DMS79 (cell line): Measurements from ENCODE around the gene HLA-F.

ENCODE experiments used
- DNase-seq: peaks from one replicate; lab custom pipeline; 2025; lab: John Stamatoyannopoulos, UW

Gene HLA-F

DNA sequence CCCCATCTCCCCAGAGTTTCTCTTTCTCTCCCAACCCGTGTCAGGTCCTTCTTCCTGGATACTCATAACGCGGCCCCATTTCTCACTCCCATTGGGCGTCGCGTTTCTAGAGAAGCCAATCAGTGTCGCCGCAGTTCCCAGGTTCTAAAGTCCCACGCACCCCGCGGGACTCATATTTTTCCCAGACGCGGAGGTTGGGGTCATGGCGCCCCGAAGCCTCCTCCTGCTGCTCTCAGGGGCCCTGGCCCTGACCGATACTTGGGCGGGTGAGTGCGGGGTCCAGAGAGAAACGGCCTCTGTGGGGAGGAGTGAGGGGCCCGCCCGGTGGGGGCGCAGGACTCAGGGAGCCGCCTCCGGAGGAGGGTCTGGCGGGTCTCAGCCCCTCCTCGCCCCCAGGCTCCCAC is at the start of gene HLA-F:
Gene HLA-F, plus strand, starts transcription at position 173 of the 404 bp plus-strand sequence. Its CDS starts 30 bp downstream, at position 203.
- DNase-seq: peak; percentile 12

DNA sequence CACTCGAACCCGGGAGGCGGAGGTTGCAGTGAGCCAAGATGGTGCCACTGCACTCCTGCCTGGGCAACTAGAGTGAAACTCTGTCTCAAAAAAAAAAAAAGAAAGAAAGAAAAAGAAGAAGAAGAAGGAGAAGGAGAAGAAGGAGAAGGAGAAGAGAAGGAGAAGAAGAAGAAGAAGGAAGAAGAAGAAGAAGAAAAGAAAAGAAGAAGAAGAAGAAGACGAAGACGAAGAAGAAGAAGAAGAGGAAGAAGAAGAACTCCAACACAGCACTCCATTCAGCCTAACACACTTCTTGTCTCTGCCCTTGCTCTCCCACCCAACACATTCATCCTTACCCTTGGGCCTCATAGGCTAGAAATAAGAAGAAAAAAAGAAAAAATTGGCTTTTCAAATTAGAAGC is 49.2 kb upstream of the HLA-F start:
- no peak for DNase-seq

DNA sequence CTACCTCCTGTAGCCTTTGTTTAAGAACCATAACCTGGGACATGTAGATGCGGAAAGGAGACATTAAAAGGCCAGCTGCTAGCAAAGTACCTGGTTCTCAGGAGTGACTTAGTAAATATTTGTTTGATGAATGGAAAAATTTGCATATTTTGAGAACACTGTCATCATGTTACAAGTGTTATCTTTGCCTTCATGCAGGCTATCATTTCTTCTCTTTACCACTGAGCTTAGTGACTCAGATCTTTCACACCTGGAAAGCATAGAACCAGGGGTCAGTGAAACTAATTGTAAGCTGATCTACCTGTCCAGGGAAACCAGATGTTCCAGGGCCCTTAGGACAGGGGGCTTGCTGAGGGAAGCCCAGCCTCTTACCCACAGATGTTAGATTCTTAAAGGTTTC is 47.7 kb upstream of the HLA-F start:
- DNase-seq: no peak

DNA sequence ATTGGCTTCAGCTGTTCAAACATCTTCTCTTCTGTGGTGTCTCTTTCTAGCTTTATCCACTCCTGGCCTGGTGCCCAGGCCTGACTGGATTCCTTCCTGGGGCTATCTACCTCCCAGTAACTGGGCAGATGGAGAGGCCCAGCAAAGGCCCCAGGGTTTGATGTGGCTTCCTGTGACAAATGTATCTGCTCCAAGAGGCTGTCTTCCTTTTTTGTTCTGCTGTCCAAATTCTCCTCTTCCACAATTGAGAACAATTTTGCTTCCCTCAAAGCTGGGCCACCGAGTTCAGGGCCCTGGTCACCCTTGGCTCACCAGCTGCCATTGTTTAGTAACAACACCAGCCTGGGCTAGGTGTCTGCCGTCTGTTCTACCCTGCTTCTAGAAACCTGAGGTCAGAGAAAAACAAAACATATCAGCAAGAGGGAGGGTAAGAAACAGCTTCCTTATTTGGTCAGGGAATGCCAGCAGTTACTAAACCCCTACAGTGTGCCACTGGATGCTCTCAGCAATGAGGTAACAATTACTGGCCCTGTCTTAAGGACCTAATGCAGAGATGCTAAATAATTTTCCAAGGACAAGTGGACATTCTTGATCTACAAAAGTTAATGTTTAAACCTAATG is 46.1 kb upstream of the HLA-F start:
- no peak for DNase-seq

DNA sequence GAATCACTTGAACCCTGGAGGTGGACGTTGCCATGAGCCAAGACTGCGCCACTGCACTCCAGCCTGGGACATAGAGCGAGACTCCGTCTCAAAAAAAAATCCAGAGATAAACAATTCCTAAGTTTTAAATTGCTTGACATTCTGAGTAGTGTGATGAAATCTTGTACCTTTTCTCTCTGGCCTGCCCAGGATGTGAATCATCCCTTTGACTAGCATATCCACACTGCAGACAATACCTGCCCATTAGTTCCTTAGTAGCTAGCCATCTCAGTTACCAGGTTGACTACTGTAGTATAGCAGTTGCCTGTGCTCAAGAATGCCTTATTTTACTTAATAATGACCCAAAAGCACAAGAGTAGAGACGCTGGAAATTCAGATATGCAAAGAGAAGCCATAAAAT is 45.1 kb upstream of the HLA-F start:
- DNase-seq: no peak

DNA sequence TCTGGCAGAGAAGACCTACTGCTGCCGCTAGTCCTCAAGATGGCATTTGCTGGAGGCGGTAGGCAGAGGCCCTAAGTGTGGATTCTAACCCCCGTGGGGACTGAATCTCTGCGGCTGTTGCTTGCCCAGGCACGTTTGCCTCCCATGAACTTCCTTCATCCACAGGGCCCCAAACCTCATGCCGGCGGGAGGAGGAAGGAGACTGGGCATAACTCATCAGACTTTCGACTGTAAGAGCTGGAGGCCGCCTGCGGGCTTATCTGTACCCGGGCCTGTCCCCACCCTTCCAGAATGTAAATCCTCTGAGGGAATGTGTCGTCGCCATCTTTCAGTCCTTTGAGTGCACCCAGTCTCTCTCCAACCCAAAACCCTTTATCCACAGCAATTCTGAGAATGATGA is 43.3 kb upstream of the HLA-F start:
- no peak for DNase-seq

DNA sequence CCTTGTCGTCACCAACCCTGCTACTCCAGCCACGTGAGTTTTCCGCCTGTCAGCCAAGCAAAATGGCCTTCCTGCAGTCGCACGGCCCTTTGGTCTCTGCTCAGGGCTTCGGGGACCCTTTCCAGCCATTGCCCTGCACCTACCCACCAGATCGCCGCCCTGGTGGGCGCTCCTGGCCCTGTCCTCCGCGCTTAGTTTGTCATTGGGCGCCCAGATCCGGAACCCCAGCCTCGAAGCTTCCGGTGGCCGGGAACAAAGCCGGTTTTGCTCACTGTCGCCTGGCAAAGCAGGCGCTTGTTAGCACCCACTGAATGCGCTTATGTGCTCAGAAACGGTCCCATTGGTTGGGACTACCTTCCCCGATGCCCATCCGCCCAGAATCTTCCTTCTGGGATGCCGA is 42.8 kb upstream of the HLA-F start:
- no peak for DNase-seq

DNA sequence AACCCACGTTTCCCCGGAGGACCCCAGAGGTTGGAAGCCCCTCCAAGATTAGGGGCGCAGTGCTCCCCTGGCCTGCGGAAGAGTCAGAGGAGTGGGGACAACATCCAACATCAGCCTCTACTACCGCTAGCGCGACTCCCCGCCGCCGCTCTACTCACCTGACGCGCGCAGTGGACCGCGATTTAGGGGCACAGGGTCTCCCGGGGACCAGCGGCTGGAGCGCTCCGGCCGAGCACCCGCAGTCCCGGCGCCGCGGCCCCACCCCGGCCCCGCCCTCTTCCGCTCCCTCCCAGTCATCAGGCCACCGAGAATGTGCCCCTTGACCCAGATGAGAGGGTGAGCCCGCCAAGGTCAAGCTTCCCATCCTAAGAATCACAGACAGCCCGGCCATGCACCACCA is 42.3 kb upstream of the HLA-F start, which contains the start of gene ZFP57:
Gene ZFP57, minus strand, starts transcription at position 249 of the 400 bp plus-strand sequence. CDS start 4,149 bp downstream, outside the sequence.
- DNase-seq: no peak

DNA sequence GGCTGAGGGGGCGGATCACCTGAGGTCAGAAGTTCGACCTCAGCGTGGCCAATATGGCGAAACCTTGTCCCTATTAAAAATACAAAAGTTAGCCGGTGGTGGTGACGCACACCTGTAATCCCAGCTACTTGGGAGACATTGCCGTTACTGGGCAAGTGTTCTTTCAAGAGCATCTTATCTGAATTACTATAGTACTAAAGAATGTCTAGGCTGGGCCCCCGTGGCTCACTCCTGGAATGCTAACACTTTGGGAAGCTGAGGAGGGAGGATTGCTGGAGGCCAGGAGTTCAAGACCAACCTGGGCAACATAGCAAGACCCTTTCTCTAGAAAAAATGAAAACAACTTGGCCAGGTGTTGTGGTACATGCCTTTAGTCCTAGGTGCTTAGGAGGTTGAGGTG is 41.4 kb upstream of the HLA-F start:
- DNase-seq: no peak

DNA sequence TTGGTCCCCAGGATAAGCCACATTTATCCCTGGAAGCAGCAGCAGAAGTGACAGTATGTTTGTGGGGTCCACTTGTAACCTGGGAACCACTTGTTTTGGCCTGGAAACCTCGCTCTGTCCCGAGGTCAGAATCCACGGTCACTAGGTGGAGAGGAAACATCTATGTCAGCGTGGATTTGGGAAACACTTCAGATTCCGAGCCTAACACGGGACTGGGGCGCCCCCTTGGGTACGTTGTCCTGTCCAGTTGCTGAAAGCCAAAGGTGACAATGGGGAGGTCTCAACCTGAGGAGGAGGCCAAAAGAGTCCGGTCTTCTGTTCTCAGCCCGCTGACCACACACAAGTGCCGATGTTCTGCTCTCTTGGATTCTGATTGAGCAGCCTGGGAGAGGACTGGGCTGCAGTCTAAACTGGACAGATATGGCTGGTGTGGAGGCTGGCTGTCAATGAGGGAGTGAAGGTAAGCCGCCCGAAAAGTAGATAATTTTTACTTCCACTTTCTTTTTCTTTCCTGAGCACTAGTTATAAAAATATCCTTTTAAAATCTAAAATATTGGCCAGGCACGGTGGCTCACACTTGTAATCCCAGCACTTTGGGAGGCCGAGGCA is 37.4 kb upstream of the HLA-F start:
- no peak for DNase-seq

DNA sequence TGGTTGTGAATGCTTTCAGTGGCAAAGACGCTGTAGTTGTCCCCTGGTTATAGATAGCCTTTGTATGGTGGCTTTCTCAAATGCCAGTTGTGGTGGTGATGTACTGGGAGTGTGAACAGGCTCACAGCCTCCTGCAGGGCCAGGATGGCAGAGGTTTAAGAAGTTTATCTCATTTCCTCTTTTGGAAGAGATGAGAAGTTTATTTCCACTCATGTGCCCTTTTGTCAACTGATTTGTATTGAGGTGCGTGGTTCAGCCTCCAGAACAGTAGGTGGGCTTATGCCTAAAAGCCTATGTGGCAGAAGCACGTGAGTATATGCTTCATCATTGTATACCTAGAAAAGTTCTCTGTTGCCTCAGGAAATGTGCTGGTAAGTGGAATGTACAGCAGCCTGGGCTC is 28.6 kb upstream of the HLA-F start:
- no peak for DNase-seq

DNA sequence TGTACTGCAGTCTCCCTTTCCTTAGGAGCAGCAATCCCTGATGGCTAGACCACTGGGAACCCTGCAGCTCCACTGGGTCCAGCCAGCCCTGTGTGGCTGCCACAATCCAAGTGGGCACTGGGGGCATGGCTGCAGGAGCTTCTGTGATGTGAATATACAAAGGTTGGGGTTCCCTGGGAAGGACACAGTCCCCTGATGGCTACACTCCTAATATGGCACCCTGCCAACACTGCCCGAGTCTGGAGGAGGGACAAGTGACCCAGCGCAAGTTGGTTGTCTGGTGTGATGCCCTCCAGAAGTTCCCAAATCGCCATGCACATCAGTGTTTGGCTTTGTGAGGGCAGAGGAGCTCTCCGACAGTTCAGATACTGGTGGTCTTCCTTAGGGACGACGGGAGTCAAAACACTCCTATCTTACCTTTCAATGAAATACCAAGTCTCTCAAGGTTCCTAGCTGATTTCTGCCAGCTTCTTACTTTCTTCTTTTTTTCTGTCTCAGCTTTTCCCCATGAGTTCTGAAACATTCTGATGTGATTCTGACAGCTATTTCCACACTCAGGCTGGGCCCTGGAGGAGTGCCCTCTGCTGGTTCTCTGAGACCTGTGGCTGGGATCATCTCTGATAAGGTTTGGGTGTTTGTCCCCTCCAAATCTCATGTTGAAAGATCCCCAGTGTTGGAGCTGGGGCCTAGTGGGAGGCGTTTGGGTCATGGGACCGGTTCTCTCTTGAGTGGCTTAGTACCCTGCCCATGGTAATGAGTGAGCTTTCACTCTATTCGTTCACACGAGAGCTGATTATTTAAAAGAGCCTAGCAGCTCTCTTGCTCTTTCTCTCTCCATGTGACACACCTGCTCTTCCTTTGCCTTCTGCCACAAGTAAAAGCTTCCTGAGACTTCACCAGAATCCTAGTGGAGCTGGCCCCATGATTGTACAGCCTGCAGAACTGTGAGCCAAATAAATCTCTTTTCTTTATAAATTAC is 26.8 kb upstream of the HLA-F start:
- no peak for DNase-seq

DNA sequence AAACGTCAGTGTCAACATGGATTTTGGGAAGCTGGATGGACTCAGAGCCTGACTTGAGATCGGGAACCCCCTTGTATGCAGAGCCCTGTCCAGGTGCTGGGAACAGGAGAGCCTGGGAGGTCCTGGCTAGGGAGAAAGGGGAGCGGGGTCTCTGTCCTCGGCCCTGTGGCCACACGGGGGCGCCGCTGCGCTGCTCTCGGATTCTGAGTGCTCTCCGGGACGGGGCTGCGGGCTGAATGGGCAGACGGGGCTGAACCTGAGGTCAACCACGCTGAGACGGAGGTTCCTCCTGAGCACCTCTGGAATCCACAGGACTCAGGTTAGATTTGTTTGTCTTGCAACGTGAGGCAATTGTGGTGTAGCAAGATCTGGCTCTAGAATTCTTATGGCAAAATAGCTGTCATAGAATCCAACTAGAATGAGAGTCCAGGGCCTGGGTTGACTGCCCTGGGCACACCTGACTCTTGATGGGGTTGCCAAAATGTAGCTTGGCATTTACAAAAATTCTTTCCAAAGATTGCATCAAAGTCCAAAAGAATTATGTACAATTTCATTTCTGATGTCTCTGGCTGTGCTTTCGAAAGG is 20.6 kb upstream of the HLA-F start:
- no peak for DNase-seq

DNA sequence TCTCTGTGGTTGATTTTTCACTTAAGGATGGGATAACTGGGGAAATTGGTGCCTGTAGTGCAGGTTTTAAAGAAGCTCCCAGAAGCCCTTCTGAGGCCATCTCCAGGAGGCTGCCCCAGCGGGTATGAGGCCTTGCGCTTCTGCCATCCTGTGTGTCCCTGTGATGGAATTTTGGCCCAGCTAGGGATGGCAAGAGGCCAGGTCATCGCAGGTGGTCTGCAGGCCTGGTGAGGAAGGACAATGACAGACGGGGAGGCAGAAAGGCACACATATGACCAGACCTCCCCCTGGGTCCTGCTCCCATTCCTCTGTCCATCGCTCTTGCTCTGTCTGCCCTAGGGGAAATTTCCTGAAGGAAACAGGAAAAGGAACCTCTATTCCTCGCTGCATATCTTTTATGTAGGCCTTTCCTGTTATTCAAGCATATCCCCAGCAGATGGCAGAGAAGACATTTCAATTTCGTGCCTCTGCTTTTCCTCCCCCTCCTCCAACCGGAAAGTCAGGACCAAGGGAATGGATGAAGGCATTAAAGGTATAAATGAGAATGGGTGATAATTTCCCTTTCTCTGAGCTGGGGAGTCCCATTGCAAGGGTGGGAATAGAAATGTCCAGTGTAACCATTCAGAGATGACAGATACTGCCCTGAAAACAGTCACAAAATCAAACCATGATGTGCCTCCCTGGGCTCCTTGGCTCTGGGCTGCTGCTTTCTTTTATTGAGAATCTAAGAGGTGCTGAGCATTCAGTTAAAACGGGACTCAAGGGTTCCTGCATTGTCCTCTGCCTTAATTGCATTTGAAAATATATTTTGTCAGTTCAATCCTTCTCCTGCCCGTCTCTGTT is 17.6 kb upstream of the HLA-F start:
- DNase-seq: no peak

DNA sequence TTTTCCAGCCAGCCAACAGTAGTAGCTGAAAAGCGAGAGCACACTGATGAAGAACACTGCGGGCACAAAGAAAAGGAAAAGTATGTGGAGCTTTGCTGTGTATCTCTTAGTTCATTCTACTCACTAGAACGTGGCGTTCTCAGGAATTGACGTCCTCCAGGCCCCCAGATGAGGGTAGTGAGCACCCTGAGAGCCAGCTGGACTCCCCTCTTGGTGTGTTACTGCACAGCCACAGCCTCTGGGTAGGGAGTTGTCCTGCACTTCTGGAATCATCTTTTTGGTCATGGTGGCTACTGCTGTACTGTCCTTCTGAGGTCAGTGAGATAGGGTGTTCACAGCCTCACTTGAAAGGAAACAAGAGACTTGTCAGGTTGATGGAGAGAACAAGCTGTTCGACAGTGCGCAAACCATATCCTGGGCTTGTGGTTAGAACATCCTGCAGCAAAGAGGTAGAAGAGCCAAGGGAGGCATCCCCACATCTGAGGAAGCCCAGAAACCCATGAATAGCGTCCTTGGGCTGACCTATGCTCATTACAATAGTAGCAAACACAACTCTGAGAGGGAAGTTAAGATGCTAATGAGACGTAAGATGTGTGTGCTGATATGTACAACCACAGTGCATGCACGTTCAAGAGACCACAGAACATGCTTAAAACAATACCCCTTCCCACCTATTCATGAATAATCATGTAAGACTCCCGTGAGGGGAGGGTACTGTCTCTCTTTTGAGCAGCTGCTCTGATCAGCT is 14.6 kb upstream of the HLA-F start:
- DNase-seq: no peak

DNA sequence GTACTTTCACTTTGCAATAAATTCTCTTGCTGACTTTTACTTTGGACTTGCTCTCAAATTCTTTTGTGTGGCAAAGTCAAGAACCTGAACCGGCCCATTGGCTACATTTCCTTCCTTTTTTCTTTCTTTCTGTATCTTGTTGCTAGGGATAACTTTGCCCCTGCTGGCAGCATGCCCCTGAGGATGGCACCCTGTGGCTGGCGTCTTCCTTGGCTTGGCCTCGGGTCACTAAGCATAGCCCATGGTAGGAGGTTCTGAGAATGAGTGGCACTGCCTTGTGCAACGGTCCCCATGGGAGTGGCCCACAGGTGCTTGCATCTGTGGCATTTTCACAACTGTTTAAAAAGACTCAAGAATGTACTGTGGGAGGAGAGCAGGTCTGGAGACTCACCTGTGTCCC is 14.0 kb upstream of the HLA-F start:
- DNase-seq: no peak

DNA sequence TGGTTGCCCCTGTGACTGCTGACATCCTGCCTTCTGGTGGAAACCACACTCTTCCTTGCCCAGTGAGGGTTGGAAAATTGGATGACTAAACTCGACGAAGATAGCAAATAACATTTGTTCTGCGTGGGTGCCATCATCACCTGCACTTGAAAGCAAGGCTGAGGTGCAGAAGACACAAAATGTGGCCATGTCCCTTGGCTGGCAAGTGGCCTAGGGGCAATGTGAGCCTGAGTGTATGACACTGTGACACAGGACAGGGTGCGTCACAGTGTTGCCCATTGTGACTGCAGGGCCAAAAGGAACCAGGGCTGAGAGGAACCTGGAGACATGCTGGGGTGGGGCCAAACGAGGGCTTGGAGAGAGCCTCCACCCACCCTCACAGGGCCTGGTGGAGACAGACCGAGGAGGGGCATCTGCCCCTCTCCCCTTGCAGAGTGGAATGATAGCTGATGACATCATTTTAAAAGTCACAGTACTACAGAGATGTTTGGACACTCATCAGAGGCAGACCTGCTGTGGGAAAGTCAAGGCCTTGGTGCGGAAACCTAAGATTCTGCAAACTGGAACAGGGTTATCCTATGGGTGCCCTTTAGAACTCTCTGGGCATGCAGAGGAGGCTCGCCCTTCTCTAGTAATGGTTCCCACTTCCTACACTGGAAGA is 12.8 kb upstream of the HLA-F start:
- DNase-seq: no peak

DNA sequence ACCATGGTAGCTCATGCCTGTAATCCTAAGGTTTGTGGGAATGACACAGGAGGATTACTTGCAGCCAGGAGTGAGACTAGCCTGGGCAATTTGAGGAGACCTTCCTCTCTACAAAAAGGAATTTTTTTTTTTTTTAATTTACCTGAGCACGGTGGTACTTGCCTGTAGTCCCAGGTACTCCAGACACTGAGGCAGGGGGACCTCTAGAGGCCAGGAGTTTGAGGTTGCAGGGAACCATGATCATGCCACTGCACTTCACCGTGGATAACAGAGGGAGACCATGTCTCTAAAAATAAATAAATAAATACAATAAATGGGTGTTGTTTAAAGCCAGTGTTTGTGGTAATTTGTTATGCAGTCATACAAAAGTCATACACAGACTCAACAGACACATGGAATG is 2.4 kb upstream of the HLA-F start:
- no peak for DNase-seq

DNA sequence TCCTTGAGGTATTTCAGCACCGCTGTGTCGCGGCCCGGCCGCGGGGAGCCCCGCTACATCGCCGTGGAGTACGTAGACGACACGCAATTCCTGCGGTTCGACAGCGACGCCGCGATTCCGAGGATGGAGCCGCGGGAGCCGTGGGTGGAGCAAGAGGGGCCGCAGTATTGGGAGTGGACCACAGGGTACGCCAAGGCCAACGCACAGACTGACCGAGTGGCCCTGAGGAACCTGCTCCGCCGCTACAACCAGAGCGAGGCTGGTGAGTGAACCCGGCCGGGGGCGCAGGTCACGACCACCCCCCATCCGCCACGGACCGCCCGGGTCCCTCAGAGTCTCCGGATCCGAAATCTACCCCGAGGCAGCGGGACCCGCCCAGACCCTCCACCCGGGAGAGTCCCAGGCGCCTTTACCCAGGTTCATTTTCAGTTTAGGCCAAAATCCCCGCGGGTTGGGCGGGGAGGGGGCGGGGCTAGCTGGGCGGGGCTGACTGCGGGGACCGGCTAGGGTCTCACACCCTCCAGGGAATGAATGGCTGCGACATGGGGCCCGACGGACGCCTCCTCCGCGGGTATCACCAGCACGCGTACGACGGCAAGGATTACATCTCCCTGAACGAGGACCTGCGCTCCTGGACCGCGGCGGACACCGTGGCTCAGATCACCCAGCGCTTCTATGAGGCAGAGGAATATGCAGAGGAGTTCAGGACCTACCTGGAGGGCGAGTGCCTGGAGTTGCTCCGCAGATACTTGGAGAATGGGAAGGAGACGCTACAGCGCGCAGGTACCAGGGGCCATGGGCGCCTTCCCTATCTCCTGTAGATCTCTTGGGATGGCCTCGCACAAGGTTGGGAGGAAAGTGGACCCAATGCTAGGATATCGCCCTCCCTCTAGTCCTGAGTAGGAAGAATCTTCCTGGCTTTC is 693 bp downstream of the HLA-F start:
- DNase-seq: no peak
